GM19099 (cell line): ENCODE measurements around the gene SIPA1L3.

ENCODE experiments used
- POLR2A ChIP-seq: IDR thresholded peaks from 3 replicates; pipeline ENCODE4 v1.6.1; 2011; ENCODE audit warnings: low read depth; ENCODE audit not compliant: insufficient read length; ENCODE audit errors: extremely low read depth

SIPA1L3 gene

DNA sequence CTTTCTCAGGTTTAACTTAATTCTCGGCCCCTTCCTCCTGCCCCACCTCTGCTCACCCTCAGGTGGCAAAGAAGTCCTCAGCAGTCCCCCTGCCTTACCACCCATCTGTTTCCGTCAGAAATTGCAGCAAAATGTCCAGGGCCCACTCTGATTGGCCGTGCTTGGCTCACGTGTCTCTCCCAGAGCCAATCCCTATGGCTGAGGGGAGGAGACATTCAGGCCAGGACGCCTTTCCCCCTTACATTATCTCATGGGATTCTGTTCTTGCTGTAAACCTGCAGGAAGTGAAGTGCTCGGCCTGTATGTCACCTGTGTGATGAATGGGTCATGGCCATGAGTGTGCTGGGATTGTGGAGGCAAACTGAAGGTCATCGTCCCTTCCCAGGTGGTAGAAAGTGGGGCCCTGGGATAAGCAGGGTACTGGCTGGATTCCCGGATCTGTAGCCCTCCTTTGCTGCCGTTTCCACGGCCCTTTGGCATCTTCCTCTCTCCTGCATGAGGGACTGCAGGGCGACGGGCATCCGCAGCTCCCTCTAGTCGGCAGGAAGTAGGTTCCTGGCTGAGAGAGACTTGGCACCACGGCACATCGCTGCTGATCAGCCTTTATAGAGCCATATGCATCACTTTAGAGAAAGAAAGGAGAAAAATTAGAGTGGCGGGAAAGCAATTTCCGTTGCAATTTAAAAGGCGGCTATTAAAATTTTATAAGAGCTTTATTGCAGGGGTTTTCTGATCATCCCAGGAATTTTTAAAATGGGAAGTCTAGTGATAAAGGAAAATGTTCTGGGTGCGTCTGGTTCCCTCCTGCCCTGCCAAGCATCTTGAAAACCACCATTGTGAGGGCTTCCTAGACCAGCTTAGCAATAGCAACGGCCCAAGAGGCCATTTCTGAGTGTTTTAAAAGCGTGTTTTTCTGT is 118.2 kb downstream of the SIPA1L3 start:
- TF ChIP-seq POLR2A, result no peak

DNA sequence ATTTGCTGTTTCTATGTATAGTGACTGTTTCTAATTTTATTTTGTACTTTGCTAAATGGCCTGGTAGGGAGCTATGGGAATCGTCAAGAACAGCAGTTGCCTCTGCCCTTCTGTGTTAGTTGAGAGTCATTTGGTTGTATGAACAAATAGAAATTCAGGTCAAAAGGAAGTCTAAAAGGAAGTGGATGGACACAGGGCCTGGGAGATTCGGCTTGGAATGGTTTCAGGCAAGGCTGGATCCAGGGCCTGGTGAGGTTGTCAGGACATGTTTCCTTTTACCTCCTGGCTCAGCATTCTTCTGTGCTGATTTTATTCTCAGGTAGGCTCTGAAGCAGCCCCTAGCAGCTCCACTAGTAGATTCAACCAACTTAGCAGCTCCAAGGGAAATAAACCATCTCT is 118.9 kb downstream of the SIPA1L3 start:
- no peak for TF ChIP-seq POLR2A

DNA sequence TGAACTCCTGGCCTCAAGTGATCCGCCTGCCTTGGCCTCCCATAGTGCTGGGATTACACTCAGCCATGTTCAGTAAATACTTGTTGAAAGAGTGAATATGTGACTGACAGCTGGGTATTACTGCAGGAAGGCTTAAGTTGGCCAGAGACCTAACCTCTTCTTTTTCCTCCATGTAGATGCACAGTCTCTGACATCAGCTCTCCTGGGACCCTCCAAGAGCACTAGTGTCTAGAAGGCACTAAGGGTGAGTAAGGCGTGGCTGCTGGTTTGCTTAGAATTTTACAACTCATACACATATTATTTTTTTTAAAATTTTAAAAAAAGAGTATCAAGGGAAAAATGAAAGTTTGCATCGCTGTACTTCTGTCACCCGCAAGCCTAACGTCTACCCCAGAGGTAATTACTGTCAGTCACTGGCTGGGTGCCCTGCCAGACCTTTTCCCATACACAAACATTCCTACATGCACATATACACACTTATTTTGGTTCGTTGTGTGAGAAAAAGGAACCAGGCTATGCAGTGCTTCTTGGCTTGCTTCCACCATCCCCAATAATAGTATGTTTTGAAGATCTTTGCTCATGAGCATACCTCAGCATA is 122.0 kb downstream of the SIPA1L3 start:
- no peak for TF ChIP-seq POLR2A

DNA sequence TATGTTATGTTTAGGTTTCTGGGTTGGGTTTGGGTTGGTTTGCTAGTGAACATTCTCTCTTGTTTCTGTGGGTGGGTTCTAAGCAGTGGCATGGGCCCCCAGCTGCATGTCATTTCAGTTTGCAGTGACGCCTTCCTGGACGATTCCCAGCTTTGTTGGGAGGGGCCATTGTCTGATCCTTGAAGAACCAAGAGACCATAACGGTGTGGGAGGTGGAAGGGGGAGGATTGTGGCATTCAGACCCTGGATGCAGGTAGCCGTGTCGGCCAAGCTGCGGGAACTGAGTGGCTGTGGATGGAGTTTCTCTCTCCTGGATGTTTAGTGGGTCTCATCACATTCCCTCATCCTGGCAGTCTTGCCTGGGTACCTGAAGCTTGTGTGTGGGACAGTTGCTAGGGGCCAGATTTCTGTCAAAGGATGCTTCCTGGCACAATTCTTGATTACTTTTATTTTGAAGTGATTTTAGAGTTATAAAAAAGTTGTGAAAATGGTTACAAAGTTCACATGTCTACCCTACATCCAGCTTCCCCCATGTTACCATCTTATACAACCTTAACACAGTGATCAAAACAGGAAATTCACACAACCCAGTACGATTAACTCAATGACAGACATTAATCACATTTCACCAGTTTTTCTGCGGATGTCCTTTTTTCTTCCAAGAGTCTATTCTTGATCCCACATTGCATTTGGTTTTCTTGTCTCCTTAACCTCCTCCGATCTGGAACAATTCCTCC is 123.8 kb downstream of the SIPA1L3 start:
- no peak for TF ChIP-seq POLR2A

DNA sequence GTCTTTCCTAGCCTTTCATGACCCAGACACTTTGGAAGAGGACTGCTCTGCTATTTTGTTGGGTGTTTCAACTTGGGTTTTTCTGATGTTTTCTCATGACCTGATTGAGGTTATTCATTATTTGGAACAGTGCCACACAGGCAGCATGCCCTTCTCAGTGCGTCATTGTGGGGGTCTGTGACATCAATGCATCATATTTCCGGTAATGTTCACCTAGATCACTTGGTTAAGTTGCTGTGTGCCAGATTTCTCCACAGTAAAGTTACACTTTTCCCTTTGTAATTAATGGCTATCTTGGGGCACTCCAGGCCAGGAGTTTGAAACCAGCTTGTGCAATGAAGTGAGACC is 124.4 kb downstream of the SIPA1L3 start:
- TF ChIP-seq POLR2A, result no peak

DNA sequence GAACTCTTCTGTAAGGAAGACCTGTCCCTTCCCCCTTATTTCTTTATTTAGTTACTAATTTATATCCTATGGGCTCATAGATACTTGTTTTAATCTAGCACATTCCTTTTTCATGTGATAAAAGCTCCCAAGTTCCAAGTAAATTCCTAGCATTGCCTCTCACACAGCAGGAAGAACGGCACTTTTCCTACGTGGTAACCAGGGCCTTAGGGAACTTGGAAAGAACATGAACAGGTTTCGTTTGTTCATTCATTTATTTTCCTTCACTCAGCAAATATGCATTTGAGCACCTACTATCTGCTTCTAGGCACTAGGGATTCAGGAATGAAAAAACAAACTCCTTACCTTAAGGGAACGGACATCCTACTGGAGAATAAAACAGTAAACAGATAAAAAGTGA is 125.1 kb downstream of the SIPA1L3 start:
- TF ChIP-seq POLR2A, result no peak

DNA sequence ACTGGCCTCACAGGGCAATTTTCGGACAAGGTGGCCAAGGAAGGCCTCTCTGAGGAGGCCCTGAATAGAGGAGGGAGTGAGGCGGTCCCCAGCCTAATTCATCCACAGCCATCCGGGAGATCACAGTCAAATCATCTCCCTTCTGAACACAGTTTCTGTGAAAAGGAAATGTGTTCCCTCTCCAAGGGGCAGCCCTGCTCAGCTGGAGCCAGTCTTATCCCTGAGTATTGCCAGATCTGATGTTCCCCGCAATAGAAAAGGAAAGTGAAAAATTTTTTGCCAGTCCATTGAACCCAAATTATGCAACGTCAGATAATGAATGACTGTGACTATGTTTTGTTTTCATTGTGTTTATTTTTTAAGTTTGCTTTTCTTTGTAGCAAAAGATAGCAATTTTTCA is 125.9 kb downstream of the SIPA1L3 start:
- no peak for TF ChIP-seq POLR2A

DNA sequence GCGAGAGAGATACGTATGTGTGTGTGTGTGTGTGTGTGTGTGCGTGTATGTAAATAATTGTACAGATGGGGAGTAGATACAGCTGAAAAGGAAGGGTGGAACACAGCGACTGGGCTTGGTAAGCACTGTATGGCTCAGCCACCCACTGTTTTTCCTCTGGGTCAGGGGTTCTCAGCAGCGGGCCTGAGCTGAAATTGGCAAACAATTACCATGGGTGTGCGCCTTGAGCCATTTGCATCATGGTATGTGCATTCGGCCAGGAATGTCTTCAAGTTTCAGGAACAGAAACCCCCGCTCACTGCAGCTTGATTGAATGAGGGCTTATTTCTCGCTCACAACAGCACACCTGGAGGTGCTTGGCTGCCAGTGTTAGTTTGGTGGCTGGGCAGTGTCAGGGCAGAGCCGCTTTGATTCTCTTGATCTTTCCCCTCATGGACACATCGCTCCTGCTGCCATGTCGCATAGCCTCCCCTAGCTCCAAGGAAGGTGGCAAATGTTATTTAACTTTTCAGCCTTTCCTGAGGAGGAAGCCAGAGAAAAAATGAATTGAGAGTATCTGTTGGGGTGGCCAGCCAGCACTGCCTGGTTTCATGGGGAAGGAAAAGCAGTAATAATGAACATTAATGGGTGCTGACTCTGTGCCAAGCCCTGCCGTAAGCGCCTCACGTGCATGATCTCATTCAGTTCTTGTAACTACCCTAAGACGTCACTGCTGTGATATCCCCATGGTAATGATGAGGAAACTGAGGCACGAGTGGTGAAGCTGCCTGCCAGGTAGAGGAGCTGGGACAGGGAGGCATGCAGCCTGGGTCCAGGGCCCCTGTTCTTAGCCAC is 126.9 kb downstream of the SIPA1L3 start:
- TF ChIP-seq POLR2A, result peak; percentile 26

DNA sequence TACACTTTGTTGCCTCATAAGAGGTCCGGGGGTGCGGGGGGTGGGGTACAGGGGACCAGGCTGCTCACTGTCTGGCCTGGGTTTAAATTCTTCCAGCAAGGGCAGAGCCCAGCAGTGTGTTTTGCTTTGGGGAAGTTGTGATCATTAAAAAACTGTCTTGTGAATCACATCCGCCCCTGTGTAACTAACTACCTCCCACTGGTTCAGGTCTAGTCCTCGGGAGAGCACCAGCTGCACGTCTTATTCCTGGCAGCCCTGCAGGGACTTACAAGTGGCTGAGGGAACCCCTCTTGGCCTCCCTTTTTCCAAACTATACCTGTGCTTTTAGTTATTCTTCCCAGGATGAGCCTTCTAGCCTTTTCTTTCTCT is 127.5 kb downstream of the SIPA1L3 start:
- no peak for TF ChIP-seq POLR2A

DNA sequence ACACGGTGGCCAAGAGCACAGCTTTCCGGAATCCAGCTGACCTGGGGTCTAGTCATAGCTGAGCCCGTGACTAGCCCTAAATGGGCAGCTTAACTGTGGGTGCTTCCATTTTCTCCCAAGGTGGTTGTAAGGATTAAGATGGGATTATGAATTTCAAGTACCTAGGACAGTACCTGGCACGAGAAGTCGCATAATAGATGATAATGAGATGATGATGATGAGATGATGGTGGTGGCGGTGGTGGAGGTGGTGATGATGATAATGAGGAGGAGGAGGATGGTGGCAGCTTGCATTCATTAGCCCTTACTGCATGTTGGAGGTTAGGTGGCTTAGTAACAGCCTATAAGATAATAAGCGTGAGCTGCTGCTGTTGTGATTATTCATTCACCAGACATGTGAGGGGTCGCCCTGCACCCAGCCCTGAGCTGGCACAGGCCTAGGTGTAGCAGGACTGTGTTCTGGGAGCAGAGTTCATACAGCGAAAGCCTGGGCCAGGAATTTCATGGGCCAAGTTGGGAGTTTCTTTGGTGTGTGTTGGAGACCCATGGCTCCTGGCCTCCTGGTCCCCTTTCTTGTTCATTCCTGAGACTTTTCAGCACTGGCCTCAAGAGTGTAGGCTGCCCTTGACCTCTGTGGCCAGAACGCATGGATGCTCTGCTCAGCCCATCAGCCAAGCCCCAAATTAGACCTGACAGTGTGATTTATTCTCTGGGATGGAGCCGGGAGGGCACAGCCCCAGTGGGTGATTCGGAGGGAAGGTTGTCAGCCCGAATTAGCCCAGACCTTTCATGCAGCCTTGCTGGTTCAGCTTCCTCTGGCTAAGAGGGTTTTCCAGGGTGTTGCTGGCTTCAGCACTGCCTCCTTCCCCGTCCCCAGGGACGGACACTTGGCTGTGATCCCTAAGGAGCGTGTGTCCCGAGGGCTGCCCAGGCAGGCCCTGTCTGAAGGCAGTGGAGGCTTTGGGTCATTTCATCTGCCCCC is 128.8 kb downstream of the SIPA1L3 start:
- no peak for TF ChIP-seq POLR2A

DNA sequence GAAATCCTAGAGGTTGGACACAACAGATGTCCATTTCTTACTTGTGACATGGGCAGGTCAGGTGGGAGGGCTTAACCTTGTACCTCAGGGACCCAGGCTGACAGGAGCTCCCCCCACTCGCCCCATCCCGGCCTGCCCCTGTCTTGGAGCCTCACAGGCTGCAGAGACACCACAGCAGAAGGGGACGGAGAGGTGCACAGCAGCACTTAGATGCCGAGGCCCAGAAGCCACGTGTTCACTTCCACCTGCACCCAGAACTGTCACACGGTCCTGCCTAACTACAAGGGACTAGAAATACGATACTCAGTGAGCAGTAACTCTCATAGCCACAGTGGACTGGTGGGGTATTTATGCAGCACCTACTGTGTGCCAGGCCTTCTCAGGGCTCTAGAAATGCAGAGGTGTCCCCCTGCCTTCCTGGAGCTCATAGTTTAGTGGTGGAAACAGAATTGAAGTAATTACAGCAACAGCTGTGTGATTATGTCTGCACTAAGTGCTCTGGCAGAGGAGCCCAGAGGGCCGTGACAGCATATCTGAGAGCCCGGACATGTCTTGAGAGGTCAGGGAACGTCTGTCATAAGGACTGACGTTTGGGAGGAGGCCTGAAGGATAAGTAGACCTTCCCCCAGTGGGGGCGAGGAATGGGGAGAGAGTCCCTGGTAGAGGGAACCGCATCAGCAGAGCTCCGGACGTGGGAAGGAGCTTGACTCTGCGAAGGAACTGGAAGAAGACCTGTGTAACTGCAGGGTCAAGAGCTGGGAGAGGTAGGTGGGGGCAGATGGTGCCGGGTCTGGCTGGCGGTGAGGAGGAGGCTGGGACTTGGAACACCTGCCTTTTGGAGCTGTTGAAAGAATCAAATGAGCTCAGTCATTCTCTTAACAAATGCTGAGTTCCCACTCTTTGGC is 130.0 kb downstream of the SIPA1L3 start:
- TF ChIP-seq POLR2A, result no peak

DNA sequence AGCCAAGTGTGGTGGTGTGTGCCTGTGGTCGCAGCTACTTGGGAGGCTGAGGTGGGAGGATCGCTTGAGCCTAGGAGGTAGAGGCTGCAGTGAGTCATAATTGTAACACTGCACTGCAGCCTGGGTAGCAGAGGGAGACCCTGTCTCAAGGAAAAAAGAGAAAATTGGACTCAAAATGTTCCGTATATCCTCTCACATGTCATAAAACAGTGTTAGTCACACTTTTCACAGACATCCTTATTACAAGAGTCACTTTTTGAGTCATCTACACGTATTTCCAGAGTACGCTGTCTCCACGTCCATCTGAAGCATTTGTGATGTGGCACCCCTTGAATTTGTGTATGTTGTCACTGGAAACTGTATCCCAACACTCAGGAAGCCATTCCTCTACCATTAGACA is 133.0 kb downstream of the SIPA1L3 start:
- no peak for TF ChIP-seq POLR2A

DNA sequence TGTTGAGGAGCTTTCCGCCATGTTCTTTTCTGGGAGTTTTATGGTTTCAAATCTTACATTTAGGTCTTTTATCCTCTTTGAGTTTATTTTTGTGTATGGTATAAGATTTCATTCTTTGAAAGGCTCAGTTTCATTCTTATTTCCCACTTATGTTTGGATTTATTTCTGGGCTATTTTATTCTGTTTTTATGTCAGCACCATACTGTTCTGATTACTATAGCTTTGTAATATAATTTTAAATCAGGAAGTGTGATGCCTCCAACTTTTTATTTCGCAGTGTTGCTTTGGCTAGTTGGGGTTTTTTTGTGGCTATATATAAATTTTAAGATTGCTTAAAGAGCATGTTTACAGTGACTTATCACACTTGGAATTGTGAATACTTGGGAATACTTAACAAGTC is 135.1 kb downstream of the SIPA1L3 start:
- no peak for TF ChIP-seq POLR2A
